PC-3 (cell line): ENCODE results near the gene AFTPH.

Experiments
- EZH2 ChIP-seq: fragments of 300-600 bp; sonication (generic); IDR thresholded peaks from one replicate; pipeline ENCODE4 v1.6.1; 2017; ENCODE audit warnings: antibody characterized with exemption, mild to moderate bottlenecking, low read length; ENCODE audit not compliant: unreplicated experiment
- EZH2phosphoT487 ChIP-seq: fragments of 300-600 bp; sonication (generic); IDR thresholded peaks from 2 replicates; pipeline ENCODE4 v1.6.1; 2018; ENCODE audit warnings: mild to moderate bottlenecking, antibody characterized with exemption, low read length, borderline replicate concordance
- TF ChIP-seq, protein P1 (sequence below): fragments of 300-600 bp; sonication (generic); conservative IDR thresholded peaks from 2 replicates; pipeline ENCODE4 v1.5.1; 2017; ENCODE audit warnings: antibody characterized with exemption, low read depth, mild to moderate bottlenecking, low read length

DNA sequence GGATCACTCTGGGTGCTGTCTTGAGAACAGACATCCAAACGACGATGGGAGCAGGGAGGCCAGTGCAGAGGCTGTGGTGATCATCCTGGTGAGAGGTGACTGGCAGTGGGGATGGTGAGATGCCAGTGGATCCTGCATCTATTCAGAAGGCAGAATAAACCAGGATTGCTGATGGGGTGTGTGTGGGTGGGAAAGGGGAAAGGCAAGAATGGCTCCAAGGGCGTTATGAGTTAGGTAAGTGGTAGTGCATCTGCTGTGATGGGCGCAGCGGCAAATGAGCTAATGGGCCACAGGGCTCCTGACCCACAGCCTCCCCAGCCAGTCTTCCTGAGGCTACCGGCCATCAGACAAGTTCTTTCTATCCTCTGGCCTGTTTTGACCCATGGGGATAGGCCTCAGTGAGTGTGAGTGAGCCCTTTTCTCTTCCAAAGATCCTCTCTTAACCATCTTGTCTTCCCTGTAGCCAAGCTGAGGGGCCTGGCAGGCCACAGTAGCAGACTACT, 100.0 kb downstream of the AFTPH start:
- TF ChIP-seq, protein P1, sequence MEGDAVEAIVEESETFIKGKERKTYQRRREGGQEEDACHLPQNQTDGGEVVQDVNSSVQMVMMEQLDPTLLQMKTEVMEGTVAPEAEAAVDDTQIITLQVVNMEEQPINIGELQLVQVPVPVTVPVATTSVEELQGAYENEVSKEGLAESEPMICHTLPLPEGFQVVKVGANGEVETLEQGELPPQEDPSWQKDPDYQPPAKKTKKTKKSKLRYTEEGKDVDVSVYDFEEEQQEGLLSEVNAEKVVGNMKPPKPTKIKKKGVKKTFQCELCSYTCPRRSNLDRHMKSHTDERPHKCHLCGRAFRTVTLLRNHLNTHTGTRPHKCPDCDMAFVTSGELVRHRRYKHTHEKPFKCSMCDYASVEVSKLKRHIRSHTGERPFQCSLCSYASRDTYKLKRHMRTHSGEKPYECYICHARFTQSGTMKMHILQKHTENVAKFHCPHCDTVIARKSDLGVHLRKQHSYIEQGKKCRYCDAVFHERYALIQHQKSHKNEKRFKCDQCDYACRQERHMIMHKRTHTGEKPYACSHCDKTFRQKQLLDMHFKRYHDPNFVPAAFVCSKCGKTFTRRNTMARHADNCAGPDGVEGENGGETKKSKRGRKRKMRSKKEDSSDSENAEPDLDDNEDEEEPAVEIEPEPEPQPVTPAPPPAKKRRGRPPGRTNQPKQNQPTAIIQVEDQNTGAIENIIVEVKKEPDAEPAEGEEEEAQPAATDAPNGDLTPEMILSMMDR: no peak
- TF ChIP-seq EZH2 (no peak), EZH2phosphoT487 (no peak)
